Thyroid gland (tissue), 4 donors: Measurements from ENCODE around the gene KANK3. TPM values are rescaled to one million over a fixed set of nuclear protein-coding genes. Genes with fewer than 3 reads are reported as not detected.
"Not testable (repeated sequence)": the region's sequence is repeated elsewhere in the genome, so short reads cannot be mapped to it uniquely, and the experiment has no call there.

ENCODE experiments used
- DNase-seq, 2 donors: peaks; one replicate each; pipeline ENCODE4 v3.0.0-alpha.2; 2019
- H3K27ac ChIP-seq, 3 donors: fragments of 200-600 bp; sonication (generic); 1 replicate in 2 of 3; 2 replicates in 1 of 3; pipeline ENCODE4 v1.5.1; 2016 to 2019; ENCODE audit warnings: mild to moderate bottlenecking in 1 of 3, moderate library complexity in 1 of 3
- H3K27me3 ChIP-seq: fragments of 200-600 bp; sonication (generic); one replicate; pipeline ENCODE4 v1.5.1; 2019
- H3K36me3 ChIP-seq, 2 donors: fragments of 200-600 bp; sonication (generic); one replicate each; pipeline ENCODE4 v1.5.1; 2016 to 2019
- H3K4me1 ChIP-seq, 2 donors: fragments of 200-600 bp; sonication (generic); one replicate each; pipeline ENCODE4 v1.5.1; 2017 to 2019
- H3K4me3 ChIP-seq, 3 donors: fragments of 200-600 bp; sonication (generic); replicated peaks in 1 of 3; 1 replicate in 2 of 3; 2 replicates in 1 of 3; pipeline ENCODE4 v1.5.1; 2016; ENCODE audit warnings: mild to moderate bottlenecking in 1 of 3
- H3K9me3 ChIP-seq: fragments of 200-600 bp; sonication (generic); one replicate; pipeline ENCODE4 v1.5.1; 2017
- POLR2A ChIP-seq, 2 donors: fragments of 450-650 bp; IDR thresholded peaks; one replicate each; pipeline ENCODE4 v1.6.1; 2017; ENCODE audit warnings: antibody characterized with exemption in 2 of 2, mild to moderate bottlenecking in 2 of 2, moderate library complexity in 1 of 2
- WGBS, 2 donors: methylation state at CpG; one replicate each; pipeline ENCODE4 v1.1.5; 2017; 5-methylcytosine and 5-hydroxymethylcytosine counted together
- intact Hi-C: fragments of 100-400 bp; cut with DNase I; formaldehyde crosslinking; loops from one replicate; pipeline ENCODE4 v1.15.1; 2023
- total RNA-seq, 4 donors: library from RNA; depleted of rRNA; stranded (reverse); fragments of >200 nt; gene quantifications; one replicate each; pipeline ENCODE4 v1.2.3, GENCODE V29; 2016
- TF ChIP-seq, protein P1 (sequence below), 6 experiments: fragments of 200-600 bp in 3 of 6; fragments of 450-650 bp in 3 of 6; sonication (generic) in 3 of 6; IDR thresholded peaks; one replicate each; pipeline ENCODE4 v1.5.1; 2016 to 2019; ENCODE audit warnings: antibody characterized with exemption in 6 of 6, mild to moderate bottlenecking in 2 of 6, inconsistent platforms in 1 of 6, moderate library complexity in 1 of 6

The KANK3 gene
- total RNA-seq, 4 donors from 2014 or later = 21.1 to 49.7 (median 30.5) TPM

DNA sequence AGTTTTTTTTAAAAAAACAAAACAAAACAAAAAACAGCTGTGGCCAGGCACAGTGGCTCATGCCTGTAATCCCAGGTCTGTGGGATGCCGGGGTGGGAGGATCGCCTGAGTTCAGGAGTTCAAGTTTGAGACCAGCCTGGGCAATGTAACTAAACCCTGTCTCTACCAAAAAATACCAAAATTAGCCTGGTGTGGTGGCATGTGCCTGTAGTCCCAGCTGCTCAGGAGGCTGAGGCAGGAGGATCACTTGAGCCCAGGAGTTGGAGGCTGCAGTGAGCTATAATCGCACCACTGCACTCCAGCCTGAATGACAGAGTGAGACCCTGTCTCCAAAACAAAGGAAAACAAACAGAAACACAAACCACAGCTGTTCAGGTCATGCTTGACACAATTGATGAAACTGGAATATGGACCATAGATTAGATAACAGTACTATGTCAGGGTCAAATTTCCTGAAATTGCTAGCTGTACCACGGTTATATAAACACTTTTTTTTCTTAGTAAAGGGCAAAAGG, 14.0 kb upstream of the KANK3 start:
- 83 to 84% methylated on average over 4 of the region's 4 CpGs for WGBS, 2 donors
- intact Hi-C loops = loop anchor here (5.0 kb wide), 1 partner anchor 40 kb away; no protein-coding TSS in a partner anchor
- no peaks in the 10 kb centered on the region for H3K36me3 ChIP-seq
- H3K27ac ChIP-seq = no peak overlapping the region
- no peaks in the 10 kb centered on the region for H3K9me3 ChIP-seq
- H3K4me3 ChIP-seq = no peak overlapping the region
- TF ChIP-seq POLR2A (IDR thresholded peaks at IDR 0.05) = no peak
- TF ChIP-seq, protein P1, sequence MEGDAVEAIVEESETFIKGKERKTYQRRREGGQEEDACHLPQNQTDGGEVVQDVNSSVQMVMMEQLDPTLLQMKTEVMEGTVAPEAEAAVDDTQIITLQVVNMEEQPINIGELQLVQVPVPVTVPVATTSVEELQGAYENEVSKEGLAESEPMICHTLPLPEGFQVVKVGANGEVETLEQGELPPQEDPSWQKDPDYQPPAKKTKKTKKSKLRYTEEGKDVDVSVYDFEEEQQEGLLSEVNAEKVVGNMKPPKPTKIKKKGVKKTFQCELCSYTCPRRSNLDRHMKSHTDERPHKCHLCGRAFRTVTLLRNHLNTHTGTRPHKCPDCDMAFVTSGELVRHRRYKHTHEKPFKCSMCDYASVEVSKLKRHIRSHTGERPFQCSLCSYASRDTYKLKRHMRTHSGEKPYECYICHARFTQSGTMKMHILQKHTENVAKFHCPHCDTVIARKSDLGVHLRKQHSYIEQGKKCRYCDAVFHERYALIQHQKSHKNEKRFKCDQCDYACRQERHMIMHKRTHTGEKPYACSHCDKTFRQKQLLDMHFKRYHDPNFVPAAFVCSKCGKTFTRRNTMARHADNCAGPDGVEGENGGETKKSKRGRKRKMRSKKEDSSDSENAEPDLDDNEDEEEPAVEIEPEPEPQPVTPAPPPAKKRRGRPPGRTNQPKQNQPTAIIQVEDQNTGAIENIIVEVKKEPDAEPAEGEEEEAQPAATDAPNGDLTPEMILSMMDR (IDR thresholded peaks at IDR 0.05) = no peak
- H3K4me1 ChIP-seq = peaks cover 12 to 43% of the 10 kb centered on the region in 2 donors
- no peaks in the 10 kb centered on the region for H3K27me3 ChIP-seq
- no peak for DNase-seq

DNA sequence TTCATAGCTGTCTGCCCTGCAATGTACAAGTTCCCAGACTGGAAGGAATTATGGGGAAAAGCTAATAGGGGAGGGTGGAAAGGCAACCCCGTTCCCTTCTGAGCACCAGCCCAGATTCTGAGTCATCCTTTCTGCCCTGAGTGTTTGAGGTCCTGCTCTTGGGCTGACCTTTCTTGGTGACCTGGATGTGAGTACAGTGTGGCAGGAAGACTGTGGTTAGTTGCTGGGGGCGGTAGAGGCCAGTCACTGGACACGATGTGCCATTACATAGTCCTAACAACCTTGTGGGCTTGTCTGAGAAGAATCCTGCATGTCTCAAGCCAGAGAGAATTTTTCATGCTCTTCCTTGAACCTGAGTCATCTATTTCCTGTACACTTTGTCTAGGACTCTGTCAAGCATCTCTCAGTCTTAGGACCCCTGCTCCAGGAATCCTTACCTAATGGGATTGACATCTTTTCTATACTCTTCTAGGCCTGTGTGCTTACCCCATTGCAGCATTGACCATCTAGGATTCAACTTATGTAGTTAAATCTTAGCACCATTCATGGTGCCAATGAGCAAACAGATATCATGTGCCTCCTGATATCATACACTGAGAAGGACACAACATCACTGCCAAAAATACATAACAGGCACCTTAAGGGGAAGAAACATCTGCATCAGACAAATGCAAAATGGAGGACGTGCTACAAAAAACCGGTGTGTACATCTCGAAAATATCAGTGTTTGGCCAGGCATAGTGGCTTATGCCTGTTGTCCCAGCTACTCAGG, 12.8 kb upstream of the KANK3 start:
- H3K4me3 ChIP-seq = no peak overlapping the region
- 71 to 88% methylated on average over 6 of the region's 6 CpGs for WGBS, 2 donors
- no peaks in the 10 kb centered on the region for H3K27me3 ChIP-seq
- TF ChIP-seq, protein P1 (IDR thresholded peaks at IDR 0.05) = no peak
- no peak for TF ChIP-seq POLR2A (IDR thresholded peaks at IDR 0.05)
- peak overlapping the region in 1 of 3 donors; percentile 11 for H3K27ac ChIP-seq
- no peak for DNase-seq
- intact Hi-C loops = loop anchor here (5.0 kb wide), 1 partner anchor 41 kb away; no protein-coding TSS in a partner anchor
- H3K4me1 ChIP-seq = peaks cover 7 to 33% of the 10 kb centered on the region in 2 donors
- no peaks in the 10 kb centered on the region for H3K9me3 ChIP-seq
- H3K36me3 ChIP-seq = no peaks in the 10 kb centered on the region

DNA sequence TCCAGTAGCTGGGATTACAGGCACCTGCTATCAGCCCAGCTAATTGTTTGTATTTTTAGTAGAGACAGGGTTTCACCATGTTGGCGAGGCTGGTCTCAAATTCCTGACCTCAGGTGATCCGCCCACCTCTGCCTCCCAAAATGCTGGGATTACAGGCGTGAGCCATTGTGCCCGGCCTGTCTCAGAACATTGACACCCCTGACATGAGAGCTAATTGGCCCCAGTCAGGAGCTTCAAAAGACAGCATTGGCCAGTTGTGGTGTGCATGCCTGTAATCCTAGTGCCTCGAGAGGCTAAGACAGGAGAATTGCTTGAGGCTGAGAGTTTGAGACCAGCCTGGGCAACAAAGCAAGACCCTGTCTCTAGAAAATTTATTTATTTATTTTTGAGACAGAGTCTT, 9.8 kb upstream of the KANK3 start:
- H3K9me3 ChIP-seq, H3K27me3 ChIP-seq, H3K4me3 ChIP-seq, DNase-seq, H3K36me3 ChIP-seq: not testable (repeated sequence)
- peaks cover 7 to 33% of the 10 kb centered on the region in 2 donors for H3K4me1 ChIP-seq
- intact Hi-C loops = loop anchor here (5.0 kb wide), 1 partner anchor 154 kb away; no protein-coding TSS in a partner anchor
- H3K27ac ChIP-seq = peak overlapping the region in 1 of 3 donors; percentile 24
- WGBS, 2 donors = 58 to 63% methylated on average over 5 of the region's 5 CpGs

DNA sequence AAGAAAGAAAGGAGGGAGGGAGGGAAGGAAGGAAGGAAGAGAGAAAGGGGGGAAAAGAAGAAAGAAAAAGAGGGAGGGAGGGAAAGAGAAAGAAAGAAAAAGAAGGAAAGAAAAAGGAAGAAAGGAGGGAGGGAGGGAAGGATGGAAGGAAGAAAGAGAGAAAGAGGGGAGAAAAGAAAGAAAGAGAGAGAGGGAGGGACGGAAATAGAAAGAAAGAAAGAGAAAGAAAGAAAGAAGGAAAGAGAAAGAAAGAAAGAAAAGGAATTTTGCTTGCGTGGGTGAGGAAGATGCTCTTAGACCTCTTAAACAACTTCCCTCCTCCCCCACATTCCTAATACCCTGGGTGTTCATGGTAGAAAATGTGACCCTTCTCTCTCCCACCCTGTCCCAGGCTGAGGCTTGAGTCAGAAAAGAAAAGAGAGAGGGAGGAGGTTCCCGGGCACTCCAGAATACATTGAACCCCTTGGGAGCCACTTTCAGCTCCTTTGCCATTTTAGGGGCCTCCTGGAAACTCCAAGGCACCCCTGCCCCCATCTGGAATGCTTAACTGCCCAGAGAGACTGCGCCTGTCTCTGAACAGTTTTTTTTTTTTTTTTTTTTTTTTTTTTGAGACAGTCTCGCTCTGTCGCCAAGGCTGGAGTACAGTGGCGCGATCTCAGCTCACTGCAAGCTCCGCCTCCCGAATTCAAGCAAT, 9.2 kb upstream of the KANK3 start:
- H3K4me3 ChIP-seq = no peak overlapping the region
- intact Hi-C loops = loop anchor here (5.0 kb wide), 1 partner anchor 155 kb away; no protein-coding TSS in a partner anchor
- peak overlapping the region in 1 of 3 donors; percentile 24 for H3K27ac ChIP-seq

DNA sequence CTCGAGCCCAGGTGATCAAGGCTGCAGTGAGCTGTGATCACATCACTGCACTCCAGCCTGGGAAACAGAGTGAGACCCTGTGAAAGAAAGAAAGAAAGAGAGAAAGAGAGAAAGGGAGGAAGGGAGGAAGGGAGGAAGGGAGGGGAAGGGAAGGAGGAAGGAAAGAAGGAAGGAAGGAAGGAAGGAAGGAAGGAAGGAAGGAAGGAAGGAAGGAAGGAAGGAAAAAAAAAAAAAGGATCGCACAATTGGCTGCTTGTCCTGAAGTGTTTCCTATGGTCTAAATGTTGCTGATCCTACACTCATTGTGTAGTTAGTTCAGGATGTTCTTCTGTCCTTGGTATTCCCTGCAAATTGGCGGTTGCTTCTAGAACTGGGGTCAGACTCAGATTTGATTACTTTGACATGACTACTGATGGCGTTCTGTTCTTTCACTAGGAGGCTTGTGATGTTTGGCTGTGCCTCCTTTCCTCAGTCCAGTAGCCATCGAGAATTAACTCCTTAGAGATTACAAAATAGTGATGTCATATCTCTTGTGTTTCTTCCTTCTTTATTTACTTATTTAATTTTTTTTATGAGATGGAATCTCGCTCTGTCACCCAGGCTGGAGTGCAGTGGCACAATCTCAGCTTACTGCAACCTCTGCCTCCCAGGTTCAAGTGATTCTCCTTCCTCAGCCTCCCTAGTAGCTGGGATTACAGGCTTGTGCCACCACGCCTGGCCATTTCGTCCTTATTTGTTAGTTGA, 6.7 kb upstream of the KANK3 start:
- H3K4me3 ChIP-seq, DNase-seq, H3K36me3 ChIP-seq, H3K9me3 ChIP-seq, H3K27ac ChIP-seq, H3K27me3 ChIP-seq: not testable (repeated sequence)
- peaks cover 7 to 27% of the 10 kb centered on the region in 2 donors for H3K4me1 ChIP-seq
- intact Hi-C loops = loop anchor here (5.0 to 10.0 kb wide), 2 partner anchors 95 to 158 kb away; partner anchors contain the start of gene HNRNPM
- WGBS, 2 donors = 73 to 80% methylated on average over 8 of the region's 8 CpGs

More for the DNA sequence above, 9.2 kb upstream of the KANK3 start:
- DNase-seq = peak; percentile 64
- WGBS, 2 donors = 14 to 34% methylated on average over 10 of the region's 10 CpGs
- Histone ChIP-seq H3K36me3 (no peaks in the 10 kb centered on the region), H3K4me1 (peaks cover 7 to 33% of the 10 kb centered on the region in 2 donors), H3K9me3 (no peaks in the 10 kb centered on the region), H3K27me3 (no peaks in the 10 kb centered on the region)
- TF ChIP-seq POLR2A (IDR thresholded peaks at IDR 0.05) = no peak
- TF ChIP-seq, protein P1 (IDR thresholded peaks at IDR 0.05) = no peak
